Muscle of back (tissue), 11 donors: Measurements from ENCODE around the gene KDELR3. TPM values are rescaled to one million over a fixed set of nuclear protein-coding genes. Genes with fewer than 3 reads are reported as not detected.

Experiments
- DNase-seq, 3 donors: peaks; one replicate each; pipeline versions ENCODE4 v3.0.0 to v3.0.0-alpha.2; 2013
- polyA plus RNA-seq, 10 donors: library from polyadenylated mRNA; unstranded; fragments of 120-200 nt; gene quantifications; one replicate each; pipeline ENCODE4 v1.2.1, GENCODE V29; 2013; ENCODE audit not compliant: insufficient read length in 10 of 10

KDELR3 gene
- polyA plus RNA-seq, 10 donors = 24.8 to 43.4 (median 37.7) TPM

- no peak for DNase-seq
Observed at GRCh38 chr22:38479096-38479837, 11.4 kb downstream of the KDELR3 start.

GRCh38 chr22:38481162-38481870, 13.4 kb downstream of the KDELR3 start:
- peak in 1 of 3 donors; percentile 13 for DNase-seq

DNA sequence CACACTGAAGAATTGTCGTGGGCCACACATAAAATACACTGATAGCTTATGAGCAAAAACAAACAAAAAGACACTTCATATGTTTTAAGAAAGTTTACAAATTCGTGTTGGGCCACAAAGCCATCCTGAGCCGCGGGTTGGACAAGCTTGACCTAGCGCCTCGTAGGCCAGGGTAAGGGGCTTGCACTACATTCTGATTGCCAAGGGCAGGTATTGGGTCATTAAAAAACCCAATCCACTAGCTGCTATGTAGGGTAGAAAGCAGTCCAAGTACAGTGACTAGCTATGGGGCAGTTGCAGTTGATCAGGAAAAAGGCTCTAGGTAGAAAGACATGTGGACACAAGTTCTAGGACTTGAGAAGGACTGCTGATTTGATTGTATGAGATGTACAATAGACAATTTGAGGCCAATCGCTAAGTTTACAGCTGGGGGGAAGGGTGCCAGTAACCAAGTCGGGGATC, 14.0 kb downstream of the KDELR3 start:
- peak in 1 of 3 donors; percentile 22 for DNase-seq

DNA sequence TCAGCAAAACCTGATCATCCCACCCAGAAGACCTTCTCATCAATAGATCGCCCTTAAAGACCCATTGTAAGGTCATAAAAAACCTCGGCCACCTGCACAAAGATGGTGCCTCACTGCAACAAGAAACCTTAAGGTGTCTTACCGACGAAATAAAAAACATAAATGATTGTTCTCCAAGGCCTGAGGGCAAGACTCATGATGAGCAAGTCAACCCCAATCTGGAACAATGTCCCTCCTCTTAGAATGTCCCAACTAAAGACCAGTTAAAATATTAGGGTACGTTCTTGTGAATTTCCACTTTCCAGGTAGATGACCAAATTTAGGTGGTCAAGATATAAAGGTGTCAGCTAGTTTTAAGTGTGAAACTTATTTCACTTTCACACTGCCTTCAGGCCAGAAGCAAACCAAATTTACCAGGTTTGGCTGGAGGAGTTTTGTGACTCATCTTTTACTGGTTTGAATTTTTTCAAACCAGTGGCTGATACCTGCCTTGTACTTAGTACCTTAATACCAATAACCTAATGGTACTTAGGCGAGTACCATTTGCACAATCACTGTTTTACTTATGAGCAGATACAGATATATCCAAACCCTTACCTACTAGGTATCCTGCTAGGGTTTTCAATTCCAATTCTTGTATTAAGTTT, 14.9 kb downstream of the KDELR3 start:
- DNase-seq = no peak

DNA sequence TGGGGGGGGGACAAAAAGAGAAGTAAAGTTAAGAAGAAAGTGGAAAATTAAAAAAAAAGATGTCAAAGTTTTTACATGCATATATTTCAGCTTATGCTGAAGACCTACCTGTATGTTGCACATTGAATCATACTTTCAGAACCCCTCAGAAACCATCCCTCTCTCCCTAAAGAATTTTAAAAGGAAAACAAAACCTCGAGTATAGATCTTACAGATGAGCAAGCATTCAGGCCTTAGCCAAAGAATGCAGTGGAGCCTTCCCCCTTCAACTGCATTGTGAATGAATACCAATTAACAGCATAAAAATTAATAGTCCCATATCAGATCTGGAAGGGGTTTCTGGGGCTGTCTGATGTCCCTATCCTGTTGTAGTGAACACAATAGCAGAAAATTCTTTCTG, 16.3 kb downstream of the KDELR3 start:
- no peak for DNase-seq

DNA sequence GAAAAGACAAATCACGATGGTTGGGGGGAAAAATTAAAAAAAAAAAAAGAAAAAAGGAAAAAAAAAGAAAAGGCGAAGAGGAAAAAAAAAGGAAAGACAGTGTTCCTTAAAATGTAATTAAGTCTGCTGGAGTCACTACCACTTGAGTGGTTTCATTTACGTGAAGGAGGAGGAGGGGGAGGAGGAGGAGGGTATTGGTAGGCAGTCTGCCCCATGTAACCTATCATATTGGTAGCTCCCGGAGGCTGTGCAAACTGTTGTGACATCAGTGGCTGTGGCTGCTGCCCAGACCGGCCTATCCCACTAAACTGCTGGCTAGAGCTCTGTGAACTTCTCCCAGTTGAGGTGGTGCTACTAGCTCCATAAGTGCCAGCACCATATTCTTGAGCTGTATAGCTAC, 17.9 kb downstream of the KDELR3 start:
- DNase-seq = peak in 1 of 3 donors; percentile 23

DNA sequence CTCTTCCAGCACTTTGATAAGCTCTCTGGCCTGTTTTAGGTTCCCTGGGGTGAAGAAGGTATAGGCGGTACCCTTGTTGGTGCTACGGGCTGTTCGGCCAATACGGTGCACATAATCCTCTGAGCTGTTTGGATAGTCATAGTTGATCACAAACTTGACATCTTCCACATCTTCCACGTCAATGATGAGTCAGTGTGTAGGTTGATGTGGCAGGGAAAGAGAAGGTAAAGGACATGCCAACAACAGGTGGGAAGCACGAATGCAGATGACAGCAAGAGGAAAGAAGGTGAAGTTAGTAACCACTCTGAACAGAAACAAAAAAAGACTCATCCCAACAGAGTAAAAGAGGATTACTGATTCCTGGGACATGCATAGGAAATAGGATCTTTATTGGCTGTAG, 20.1 kb downstream of the KDELR3 start:
- DNase-seq = peak in 1 of 3 donors; percentile 11

DNA sequence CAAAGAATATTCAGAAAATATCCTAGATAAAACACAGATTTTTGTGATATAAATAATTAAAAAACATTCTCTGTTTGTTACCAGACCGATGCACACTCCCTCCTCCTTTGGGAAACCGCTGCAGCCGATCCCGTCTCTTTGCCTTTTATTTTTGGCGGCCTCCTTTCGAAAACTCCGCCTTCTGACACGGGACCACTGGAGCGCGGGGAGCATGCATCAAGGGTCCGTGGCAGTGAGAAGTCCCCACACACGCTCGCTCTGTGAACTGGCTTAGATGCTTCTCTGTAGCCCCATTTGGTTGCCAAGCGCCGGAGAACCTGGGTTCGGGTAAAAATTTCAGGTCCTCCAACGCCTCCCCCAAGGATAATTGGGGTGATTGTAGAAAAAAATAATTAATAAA, 21.2 kb downstream of the KDELR3 start:
- DNase-seq = no peak

DNA sequence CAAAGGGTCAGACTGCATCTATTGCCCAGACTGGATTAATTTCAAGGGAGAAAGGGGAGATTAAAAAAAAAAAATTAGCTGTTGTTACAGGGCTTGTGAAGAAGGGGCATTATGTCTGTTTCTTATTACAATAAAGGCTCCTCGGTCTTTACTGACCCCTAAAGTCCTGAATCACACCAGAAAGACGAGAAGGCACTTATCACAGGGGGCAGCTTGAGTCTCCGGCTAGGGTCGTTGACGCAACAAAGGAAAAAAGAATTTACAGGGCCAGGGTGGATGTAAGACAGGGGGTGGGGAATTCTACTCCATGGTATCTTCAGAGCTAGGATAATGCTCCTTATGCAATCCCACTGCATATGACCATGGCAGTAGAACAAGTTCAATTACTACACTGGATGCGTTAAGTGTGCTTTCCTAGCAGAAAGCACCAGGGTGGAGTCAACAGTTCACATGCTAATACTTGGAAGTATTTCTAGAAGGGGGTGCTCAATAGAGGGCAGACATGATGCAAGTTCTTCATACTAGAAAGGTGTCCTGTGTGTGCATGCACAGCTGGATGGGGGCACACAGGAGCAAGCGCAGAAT, 21.8 kb downstream of the KDELR3 start:
- DNase-seq = peak in 1 of 3 donors; percentile 20

- DNase-seq = no peak
Observed at GRCh38 chr22:38490475-38490874, 22.6 kb downstream of the KDELR3 start.

DNA sequence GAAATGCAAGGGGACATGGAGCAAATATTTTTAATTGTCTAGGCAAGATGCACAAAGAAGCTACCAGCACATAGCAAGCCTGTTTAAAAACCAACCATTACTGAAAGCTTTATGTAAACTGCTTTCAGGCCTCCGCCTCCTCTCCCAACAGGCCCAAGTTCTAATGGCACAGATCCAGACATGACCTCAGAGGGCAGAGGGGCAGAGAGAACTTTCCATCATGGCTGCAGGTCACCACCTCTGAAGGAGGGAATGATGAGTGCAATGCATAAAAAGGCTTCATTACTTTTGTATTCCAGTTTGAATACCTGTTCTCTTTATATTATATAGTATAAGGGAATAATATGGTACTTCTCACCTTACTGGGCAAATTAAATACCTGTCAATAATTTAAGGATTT, 23.0 kb downstream of the KDELR3 start:
- DNase-seq = peak; percentile 39 to 61 (median 60)

DNA sequence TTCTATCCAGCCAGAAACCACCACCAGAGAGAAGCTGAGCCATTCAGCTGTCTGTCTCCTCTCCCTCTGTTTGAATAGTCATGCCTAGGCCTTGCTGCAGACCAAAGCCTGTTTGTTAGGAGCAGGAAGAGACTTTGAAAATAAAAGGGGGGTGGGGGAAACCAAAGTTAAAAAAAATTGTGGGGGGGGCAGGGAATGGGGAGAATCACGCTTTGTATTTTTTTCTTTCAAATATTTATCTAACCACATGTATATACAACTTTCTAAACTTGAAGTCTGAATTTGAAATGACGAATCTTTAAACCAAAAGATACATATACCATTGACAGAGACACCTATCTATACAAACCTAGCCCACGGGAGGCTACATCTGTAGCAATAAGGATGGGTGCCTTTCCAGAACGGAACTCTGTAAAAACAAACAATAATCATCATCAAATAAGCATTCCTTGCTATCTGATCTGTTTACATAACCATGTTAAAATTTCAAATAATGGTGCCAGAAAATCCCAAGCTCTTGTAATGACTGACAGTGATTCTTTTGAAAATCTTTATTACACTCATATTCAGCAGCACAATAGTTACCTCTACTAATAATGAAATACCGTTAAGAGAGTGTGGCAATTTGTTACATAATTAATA, 23.9 kb downstream of the KDELR3 start:
- no peak for DNase-seq

DNA sequence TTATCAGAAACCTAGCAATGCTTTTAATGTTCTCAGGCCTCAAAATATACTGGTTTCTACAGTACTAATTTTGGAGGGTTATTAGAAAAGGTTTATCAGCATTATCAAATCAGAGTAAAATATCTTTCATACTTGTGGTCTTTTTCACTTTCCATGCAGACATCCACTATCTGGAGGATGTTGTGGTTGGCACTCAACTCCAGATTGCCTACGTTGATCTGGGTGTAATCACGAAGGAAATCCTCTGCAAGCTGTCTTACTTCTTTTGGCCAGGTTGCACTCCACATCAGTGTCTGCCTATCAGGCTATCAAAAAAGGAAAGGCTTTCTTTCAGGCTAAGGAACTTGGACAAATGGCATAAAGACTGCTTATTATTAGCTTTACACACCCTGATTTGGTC, 26.6 kb downstream of the KDELR3 start:
- DNase-seq = no peak

- no peak for DNase-seq
Observed at GRCh38 chr22:38494939-38495338, 27.0 kb downstream of the KDELR3 start.

DNA sequence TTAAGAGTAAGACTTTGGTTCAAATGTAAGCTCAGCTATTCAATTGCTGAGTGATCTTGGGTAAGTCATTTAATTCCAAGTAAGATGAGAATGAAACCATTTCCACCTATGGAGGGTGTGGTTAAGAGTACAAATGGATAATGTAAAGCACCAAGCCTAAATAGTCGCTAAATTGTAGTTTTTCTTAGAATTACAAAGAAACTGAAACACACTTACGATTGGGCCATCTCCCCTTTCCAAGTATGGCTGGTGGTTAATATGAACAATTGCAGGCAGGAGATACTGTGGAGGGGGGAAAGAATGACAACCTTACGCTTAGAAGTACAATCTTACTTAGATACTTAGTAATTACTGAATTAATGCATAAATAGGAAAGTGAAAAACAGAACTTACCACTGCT, 30.0 kb downstream of the KDELR3 start:
- no peak for DNase-seq

DNA sequence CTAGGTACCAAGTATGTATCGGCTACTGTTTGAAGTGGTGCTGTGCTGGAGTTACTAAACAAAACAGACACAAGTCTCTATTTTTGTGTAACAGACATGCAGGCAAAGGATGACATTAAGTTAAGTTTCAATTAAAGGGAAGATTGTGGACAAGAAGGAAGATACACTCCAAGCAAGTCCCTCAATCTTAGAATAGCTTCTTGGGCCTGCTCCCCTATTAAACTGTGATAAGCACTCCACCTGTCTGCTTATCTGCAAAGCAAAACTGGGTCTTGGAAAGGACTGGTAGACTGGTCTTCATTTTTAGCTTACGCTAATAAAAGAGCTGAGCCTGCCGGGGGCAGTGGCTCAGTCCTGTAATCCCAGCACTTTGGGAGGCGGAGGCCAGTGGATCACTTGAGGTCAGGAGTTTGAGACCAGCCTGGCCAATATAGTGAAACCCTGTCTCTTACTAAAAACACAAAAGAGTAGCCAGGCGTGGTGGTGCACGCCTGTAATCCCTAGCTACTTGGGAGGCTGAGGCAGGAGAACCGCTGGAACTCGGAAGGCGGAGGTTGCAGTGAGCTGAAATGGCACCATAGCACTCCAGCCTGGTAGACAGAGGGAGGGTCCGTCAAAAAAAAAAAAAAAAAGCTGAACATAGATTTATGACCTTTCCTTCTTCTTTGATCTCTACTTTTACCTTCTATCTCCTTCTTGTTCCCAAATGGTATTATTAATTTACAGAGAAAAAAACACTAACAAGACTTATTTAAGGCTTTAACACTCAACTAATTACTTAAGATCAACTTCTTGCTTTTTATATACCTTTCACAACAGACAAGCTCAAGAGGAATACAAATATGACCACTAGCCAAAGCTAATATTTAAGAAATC, 34.1 kb downstream of the KDELR3 start:
- no peak for DNase-seq

DNA sequence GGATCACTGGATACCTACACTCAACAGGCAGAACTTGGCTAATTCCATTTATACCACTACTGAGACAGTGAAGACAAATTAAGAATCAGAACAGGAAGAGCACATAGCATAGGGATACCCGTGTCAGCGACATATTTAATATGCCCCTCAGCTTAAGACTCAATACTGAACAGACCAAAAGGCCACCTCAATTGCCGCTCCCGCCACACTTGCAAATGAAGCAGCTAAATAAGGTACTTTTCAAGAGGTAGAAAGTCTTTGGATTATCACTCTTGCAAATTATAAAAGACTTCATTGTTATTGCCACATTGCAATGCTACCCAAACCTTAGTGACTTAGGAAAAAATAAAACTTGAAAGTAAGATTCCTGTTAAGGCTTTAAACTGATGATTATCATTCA, 35.1 kb downstream of the KDELR3 start:
- no peak for DNase-seq

DNA sequence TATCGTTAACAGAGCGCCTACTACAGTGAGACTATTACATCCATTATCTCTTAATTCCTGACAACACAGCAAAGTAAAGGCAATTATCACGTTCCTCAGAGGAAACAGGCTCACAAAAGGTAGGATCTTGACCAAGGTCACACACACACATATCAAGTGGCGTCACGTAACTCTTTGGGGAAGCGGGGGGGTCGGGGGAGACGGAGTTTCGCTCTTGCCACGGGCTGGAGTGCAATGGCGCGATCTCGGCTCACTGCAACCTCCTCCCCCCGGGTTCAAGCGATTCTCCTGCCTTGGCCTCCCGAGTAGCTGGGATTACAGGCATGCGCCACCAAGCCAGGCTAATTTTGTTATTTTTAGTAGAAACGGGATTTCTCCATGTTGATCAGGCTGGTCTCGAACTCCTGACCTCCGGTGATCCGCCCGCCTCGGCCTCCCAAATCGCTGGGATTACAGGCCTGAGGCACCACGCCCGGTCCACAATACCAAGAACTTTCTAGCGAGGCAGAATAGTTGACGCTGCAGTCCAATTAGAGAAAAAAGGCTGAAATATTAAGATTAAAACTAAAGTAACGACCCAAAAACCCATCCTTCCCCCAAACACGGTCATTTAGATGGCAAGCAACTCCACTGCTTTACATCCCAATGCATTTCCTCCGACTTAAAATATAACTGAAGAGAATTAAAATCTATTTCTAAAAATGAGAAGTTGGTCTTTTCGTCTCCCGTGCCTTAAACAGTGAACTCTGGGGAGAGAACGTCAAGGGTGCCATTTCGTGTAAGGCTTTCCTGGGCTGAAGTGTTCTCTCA, 37.0 kb downstream of the KDELR3 start:
- DNase-seq = peak; percentile 36 to 66 (median 38)

DNA sequence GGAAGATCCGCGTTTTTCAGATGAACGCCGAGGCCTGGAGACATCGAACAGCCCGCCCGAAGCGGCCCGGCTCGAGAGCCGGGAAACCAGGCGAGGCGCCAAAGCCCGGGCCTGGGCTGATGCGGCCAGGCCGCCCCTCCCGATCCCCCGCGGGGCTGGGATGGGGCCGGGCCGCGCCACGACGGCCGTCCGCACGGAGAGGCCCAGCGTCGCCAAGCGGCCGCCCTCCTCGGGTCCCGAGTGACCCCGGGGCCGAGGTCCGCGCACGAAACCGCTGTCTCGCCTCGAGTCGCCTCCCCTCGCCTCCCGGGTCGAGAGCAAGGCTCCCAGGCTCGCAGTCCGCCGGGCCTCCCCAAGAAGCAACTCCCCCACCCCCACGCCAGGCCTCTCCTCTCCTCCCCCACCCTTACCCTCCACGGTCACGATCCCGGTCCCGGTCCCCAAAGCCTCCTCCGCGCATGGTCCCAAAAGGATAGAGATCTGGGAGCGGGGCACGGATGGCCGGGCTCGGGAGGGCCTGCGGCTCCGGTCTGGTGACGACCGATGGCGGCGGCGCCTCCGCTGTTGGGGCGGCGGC, 37.7 kb downstream of the KDELR3 start:
- DNase-seq = peak; percentile 66 to 96 (median 89)
